Measurements from ENCODE around the gene TIMM17B.

GRCh38 chrX:48909703-48910294, 12.2 kb upstream of the TIMM17B start:
- TF ChIP-seq POLR2A (IDR thresholded peaks at IDR 0.05; ENCODE audit: control extremely low read depth in 1 of 2, low read depth in 2 of 2, low read length in 2 of 2) (peak in 1 of 2 experiments; percentile 59; a peak in 1 of 3 replicates), POLR2AphosphoS5 (IDR thresholded peaks at IDR 0.05; ENCODE audit: low read depth, low read length) (no peak; the same call in 1 of the 2 replicates), SUZ12 (IDR thresholded peaks at IDR 0.05; ENCODE audit: low read length) (no peak), CTCF (IDR thresholded peaks at IDR 0.05; ENCODE audit: control extremely low read depth in 1 of 3, insufficient read depth in 1 of 3, low read depth in 1 of 3, low read length in 3 of 3) (no peak)
